GM19238 (cell line): ENCODE results near the gene PSMD3.
"Not testable (repeated sequence)": the region's sequence is repeated elsewhere in the genome, so short reads cannot be mapped to it uniquely, and the experiment has no call there.

Experiments
- DNase-seq: peaks from one replicate; pipeline ENCODE4 v3.0.0; 2011; ENCODE audit warnings: low spot score; ENCODE audit not compliant: insufficient read length

Gene PSMD3

DNA sequence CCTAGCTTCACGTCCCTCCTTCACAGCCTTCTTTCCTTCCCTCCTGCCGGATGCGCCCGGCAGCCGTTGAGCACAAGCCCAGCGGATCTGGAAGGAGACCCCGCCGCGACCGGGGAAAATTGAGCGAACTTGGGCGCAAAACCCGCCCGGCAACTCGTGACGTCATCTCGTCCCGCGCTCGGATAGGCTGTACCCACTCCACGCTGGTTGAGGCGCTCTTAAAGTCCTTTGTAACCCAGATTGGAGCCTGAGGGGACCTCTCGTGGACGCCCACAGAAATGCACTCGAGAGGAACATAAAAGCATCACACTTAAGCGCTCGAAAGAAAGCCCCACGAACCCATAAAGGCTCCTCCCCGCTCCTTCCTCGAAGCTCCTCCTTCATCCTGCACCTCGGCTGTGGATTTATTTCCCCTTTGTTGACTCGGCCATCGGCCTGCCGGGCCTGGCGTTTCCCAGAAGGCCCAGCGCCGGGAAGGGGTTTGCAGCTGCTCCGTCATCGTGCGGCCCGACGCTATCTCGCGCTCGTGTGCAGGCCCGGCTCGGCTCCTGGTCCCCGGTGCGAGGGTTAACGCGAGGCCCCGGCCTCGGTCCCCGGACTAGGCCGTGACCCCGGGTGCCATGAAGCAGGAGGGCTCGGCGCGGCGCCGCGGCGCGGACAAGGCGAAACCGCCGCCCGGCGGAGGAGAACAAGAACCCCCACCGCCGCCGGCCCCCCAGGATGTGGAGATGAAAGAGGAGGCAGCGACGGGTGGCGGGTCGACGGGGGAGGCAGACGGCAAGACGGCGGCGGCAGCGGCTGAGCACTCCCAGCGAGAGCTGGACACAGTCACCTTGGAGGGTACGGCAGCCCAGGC lies at the start of gene PSMD3:
TSS of gene PSMD3 (plus strand) at position 457 of the 856 bp plus-strand sequence. CDS start at position 621, 164 bp downstream.
- peak; percentile 92 for DNase-seq

DNA sequence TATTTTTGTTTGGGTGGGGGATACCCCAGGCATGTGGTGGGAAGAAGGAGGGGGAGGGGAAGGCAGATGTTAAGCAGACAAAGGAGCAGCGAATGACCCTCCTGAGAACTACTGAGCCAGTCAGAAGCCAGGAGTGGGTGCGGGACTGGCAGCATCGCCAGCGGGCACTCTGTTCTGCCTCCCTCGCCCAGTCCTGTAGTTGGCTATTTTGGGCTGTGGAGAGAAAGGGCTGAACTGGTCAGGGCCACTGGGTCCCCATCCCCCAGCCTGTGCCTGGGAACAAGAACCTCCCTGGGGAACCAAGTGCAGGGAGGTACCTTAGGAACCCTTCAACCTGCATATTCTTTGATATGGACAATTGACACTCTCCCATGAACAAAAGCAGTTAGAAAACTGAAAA lies 46.7 kb upstream of the PSMD3 start:
- DNase-seq, result no peak

DNA sequence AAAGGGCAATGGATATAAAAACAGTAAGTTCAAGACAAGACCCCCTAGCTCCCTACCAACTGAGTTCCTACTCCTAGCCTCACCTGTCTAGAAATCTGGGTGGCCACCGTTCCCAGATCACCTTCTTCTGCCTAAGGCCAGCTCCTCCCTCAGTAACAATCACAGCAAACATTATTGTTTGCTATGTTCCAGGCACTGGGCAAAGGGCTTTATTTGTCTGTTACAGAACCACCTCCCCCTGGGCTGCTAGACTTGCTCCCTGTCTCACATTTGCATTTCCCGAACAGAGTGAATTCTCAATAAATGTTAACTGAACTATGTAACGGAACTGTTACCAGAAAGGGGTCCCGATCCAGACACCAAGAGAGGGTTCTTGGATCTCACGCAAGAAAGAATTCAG lies 46.3 kb upstream of the PSMD3 start:
- no peak for DNase-seq

DNA sequence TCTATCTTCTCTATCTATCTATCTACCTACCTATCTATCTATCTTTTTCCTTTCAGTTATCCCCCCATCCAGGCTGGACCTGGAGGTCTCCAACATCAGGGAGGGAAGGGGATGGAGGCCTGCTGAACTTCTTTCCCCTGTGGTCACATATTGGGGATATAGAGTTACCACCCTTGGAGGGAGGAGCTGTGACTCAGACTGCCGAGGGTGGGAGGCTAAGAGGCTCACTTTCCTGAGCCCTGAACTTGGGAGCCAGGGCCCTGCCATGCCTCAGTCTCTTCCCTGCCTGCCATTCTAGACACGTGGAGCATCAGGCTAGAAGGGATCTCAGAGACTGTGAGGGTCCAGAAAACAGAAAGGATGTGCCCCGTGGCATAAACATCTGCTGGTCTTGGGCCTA lies 44.7 kb upstream of the PSMD3 start:
- no peak for DNase-seq

DNA sequence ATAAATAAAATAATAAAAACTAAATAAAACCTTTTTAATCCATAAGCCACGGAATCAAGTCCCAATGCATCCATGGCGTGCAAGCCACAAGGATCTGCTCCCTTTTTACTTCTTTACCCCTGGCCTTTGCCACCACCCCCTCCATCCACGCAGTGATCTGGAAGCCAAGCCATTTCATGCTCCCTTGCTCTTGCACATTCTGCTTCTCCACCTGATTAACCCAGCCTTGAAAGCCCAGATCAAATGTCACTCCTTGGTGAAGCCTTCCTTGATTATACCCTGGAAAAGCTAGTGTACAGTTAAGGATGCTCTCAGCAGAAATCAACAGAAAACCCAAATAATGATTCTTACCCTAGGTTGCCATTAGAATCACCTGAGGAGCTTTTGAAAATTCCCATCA lies 43.2 kb upstream of the PSMD3 start:
- DNase-seq, result no peak

DNA sequence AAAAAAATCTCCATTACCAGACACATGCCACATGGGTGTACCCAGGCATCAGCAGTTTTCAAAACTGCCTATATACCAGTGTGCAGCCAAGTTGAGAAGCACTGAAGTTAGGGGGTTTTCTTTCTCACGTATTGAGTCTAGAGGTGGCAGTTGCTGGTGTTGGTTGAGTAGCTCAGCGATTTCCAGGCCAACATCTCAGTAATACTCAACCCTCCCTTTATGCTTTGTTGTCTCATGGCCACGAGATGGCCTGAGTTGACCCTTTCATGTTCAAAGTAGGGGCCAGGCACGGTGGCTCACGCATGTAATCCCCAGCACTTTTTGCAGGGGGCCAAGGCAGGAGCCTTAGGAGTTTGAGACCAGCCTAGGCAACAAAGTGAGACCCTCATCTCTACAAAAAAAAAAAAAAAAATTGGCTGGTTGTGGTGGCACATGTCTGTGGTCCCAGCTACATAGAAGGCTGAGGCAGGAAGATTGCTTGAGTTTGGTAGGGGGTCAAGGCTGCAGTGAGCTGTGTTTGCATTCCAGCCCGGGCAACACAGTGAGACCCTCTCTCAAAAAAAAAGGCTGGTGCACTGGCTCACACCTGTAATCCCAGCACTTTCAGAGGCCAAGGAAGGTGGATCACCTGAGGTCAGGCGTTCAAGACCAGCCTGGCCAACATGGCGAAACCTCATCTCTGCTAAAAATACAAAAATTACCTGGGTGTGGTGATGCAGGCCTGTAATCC lies 42.3 kb upstream of the PSMD3 start:
- DNase-seq, result no peak

DNA sequence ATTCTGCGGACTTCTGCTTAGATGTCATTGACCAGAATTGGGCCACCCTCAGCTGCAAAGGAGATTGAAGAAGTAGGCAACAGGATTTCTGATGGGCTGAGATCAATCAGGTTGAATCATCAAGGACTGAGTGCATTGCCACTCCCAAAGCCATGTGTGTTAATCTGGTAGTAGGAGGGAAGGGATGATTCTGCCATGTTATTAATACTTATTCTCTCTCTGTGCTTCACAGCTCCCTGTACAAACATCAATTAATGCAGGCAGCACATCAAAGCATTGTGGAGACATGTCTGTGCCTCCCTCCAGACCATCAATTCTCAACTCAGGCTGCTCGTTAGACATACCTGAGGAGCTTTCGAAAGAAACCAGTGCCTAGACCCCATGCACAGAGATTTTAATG lies 41.5 kb upstream of the PSMD3 start:
- no peak for DNase-seq

DNA sequence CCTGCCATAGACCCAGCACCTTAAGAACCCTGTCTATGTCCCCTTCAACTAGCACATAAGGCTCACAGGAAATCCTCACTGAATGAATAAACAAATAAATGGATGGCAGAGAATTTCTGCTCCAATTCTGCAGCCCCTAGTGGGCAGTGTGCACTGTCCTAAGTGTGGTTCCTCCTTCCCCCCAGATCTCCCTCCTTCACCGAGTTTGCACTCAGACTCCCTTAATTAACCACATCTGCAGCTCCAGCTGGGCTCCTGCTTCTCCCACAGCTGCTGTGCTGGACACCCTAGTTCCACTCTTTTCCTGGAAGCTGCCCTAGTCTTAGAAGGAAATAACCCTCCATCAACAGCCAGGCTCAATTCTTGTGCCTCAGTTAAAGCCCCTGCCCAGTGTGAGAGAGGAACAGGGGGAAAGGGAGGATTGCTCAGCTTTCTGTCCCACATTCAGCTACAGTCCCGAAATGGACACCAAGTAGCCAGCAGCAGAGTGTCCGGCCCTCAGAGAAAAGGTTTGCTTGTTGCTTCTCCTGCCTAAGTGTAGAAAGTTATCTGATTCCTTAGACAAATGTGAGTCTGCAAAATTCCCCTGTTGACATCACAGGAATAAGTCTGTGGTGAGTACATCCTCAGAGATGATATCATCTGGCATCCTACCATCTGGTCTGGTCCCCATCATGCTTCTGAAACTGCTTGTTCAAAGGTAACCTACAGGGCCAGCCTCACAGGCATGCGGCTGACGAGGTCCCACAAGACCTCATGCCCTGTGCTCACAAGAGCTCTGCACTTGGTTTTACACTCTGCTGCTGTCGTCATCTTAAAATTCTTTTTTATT lies 40.8 kb upstream of the PSMD3 start:
- DNase-seq, result peak; percentile 61

DNA sequence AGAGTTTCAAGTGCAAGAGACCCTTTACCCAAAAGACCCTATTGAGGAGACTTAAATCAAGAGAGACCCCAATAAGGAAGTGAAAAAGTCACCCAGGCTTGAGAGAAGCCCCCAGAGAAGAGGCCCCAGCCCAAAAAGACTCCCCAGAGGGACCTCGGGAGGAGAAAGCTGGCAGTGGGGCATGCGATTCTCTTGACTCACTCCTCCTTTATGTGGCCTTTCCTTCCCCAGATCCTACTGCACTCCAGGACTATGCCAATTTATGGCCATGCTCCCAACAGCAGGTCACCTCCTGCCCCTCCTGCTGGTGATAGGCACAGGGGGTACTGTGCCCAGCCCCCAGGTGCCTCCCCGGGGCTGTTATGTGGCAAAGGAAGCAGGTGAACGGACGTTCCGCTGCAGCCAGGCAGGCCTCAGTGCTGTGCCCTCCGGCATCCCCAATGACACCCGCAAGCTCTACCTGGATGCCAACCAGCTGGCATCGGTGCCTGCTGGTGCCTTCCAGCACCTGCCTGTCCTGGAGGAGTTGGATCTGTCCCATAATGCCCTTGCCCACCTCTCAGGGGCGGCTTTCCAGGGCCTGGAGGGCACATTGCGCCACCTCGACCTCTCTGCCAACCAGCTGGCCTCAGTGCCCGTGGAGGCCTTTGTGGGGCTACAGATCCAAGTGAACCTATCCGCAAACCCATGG lies 36.8 kb upstream of the PSMD3 start:
- no peak for DNase-seq

DNA sequence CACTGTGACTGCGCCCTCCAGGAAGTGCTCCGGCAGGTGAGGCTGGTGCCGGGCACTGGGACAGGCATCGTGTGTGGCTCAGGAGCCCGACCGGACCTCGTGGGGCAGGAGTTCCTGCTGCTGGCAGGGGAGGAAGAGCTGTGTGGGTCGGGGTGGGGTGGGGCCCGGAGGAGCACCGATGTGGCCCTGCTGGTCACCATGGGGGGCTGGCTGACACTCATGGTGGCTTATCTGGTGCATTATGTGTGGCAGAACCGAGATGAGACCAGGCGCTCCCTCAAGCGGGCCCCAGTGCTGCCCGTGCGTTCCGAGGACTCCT lies 36.3 kb upstream of the PSMD3 start:
- no peak for DNase-seq

DNA sequence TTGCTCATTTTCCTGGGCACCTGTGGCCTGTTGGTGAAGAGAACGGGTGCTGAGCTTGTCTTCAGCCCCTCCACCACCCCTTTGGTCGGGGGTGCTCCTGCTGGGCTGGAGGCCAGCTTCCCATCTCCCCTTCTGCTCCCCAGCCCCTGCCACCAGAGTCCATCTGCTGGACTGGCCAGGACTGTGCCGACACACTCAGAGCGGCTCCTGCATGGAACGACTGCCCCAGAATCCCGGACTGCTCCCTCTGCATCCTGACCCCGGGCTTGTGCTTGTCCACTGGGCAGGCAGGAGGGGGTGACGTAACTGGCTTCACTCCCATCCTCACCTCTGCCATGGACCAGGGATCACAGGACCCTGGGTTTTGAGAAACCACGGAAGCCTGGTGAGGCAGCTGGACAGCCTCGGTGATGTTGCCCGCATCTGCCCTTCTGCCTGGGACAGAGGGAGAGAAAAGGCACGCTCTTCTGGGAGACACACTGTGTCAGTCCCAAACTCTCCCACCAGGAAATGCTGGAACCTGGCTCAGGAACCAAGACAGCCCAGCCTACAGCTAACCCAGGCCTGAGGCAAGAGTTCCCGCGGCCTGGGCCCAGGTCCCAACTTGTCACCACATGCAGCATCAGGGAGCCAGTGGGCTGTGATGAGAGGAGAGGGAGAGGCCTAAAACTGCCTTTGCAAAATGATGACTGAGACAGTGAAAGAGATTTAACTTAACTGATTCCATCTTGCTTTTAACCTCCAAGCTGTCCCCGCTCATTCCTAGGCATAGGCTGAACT lies 33.9 kb upstream of the PSMD3 start:
- DNase-seq, result no peak

DNA sequence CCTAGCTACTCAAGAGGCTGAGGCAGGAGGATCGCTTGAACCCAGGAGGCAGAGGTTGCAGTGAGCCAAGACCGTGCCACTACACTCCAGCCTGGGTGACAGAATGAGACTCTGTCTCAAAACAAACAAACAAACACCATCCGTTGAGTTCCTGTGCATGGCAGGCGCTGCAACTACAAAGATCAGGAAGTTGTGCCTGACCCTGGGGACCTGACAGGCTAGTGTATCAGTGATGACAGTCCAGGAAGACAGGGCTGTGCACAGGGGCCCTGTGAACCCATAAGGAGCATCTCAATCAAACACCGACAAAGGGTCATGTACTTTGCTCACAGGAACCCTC lies 32.1 kb upstream of the PSMD3 start:
- DNase-seq, result not testable (repeated sequence)

DNA sequence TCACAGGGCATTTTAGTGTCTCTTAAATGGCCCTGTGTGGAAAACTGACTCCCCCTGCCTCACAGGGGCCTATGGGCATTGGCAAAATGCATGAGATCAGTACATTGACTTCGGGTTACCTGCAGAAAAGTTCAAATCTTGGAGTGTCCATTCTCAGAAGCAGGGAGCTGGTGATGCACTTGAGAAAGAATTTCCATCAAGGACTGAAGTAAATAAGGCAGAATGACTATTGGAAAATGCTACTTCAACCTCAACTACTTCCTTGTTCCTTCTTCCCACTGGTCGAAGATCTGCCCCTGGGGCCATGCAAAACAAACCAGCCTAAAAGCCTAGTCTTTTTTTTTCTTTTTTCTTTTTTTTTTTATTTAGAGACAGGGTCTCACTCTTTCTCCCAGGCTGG lies 31.6 kb upstream of the PSMD3 start:
- no peak for DNase-seq

DNA sequence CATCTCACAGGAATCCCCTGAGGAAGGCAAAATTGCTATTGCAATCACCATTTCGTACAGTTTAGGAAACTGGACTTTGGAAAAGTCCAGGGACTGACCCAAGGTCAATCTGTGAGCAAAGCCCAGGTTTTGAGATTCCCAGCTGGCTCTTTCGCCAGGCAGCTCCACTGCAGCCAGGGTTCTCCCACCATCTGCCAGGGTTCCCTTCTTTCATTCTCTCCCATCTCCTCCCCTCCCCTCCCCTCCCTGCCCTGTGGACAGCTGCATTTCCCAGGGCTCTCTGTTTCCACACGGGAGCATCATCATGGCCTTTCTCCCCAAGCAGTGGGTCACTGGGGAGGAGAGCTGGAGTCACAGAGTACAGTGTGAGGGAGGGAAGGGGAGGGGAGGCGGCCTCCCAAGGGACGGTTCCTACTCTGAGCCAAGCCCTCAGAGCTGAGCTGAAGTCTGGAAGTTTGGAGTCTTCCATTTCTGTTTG lies 29.7 kb upstream of the PSMD3 start:
- DNase-seq, result no peak

DNA sequence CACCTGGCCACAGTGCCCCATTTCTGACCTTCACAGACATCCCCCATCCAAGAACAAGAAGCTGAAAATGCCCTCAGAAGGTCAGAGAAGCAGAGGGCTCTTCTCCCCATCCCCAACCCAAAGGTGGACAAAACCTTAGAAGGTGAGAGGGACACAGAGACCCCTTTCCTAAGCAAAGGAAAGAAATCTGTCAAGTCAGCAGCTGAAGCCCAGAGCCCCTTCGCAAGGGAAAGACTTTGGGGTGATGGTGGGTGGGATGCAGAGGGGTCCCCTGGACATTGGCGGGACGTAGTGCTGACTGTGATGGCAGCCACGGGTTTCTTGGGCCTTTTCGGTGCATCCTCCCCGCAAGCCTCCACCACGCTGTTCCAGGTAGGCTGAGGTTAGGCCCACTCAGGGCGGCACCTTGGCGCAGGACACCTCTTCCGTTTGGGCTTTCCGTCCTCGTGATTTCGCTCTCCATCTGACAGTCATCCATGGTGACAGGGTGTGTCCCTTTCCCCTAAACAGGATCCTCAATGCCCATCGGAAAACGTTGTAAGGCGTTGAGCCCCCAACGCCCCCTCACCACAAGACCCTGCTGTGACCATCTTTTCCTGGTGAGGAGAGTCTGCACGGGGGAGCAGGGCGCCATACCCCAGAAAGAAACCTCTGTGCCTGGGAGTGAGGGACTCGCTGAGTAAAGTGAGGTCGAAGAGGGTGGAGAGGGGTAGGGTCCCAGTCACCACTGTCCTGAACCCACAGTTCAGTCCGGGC lies 28.5 kb upstream of the PSMD3 start:
- DNase-seq, result no peak

DNA sequence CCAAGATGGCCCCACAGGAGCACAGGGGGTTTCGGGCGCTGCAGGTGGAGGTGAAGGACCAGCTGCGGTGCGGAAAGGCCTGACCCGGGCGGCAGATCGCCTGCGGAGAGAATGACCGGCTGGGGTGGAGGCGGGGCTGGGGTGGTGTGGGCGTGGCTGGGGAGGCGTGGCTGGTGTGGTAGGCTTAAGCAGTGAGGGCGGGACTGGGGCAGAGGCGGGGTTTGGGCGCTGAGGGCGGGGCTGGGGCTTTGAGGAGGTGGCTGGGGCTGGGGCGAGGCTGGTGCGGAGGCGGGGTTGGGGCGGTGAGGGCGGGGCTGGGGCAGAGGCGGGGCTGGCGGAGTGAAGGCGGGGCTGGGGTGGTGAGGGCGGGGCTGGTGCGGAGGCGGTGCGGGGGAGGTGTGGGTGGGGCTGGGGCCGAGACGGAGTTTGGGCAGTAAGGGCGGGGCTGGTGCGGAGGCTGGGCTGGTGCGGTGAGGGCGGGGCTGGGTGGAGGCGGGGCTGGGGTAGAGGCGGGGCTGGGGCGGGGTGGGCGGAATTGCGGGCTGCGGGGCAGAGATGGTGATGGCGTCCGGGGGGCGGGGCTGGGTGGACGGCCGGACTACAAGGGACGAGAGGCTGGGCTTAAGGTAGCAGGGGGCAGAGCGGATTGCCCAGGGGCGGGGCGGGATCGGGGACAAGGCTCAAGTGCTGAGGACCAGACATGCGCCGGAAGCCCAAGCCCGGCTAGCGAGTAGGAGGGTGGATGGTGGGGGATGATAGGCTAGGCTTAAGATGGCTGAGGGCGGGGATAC lies 27.7 kb upstream of the PSMD3 start:
- DNase-seq, result peak; percentile 93

DNA sequence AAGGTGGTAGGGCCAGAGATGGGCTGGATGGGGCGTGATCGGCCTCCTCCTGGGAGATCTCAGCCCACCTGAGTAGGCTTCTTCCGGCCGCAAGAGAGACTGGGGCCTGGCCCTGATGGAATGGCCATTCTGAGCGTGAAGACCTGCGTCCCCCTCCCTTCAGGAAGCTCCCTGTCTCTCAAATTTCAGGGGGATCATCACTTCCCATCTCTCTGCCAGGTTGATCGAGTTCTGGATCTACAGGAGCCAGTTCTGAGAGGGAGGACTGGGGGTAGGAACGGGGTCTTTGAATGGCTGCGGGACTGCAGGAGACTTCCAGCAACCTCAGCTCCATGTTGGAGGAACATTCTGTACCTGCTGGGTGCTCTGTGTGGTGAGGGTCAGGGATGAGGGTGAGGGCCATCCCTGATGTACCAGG lies 27.1 kb upstream of the PSMD3 start:
- no peak for DNase-seq

DNA sequence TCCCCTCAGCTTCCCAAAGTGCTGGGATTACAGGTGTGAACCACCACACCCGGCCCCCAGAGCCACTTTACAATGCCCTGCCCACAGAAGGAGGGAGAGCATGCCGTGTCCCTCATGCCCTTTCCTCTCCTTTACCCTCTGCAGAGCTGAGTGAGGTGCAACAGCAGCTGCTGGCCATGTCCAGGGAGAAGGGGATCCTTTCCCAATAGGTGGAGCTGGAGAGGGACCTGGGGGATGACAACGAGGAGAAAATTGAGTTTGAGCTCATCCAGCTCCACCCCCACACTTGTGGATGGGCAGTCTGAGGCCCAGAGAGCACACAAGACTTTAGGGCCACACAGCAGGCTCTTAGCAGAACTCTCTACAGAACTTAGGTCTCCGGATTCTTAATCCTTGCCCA lies 25.7 kb upstream of the PSMD3 start:
- DNase-seq, result no peak

DNA sequence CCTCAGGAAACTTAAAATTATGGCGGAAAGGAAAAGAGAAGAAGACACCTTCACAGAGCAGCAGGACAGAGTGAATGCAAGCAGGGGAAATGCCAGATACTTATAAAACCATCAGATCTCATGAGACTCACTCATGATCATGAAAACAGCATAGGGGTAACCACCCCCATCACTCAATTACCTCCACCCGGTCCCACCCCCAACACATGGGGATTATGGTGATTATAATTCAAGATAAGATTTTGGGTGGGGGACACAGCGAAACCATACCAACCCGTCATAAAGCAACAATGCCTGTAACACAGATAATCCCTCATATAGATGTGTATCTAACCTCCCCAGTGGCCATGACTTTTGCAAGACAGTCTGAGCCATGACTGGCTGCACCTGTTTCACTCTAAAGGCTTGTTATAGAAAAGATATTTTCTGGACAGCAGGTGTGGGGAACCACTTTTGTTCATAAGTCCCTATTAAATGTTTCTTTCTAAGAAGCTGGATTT lies 24.8 kb upstream of the PSMD3 start:
- no peak for DNase-seq
